H9 (cell line): ENCODE measurements around the gene ATF4. TPM values are rescaled to one million over a fixed set of nuclear protein-coding genes. Genes with fewer than 3 reads are reported as not detected.
A peak's percentile ranks its signal among the peaks of the same experiment; 100 is the strongest.

Experiments
- DNase-seq: peaks from one replicate; pipeline ENCODE4 v3.0.0-alpha.2; 2017
- H2AFZ ChIP-seq: one replicate; pipeline ENCODE4 v1.6.1; 2013; ENCODE audit warnings: mild to moderate bottlenecking, low read length, control low read depth, moderate library complexity
- H2AK5ac ChIP-seq: 2 replicates; pipeline ENCODE4 v1.6.1; 2013; ENCODE audit warnings: low read length, control low read depth, mixed read lengths; ENCODE audit not compliant: insufficient read length
- H2BK120ac ChIP-seq: one replicate; pipeline ENCODE4 v1.6.1; 2013; ENCODE audit warnings: low read depth, mild to moderate bottlenecking, low read length, control low read depth, inconsistent platforms; ENCODE audit not compliant: poor library complexity, severe bottlenecking
- H2BK12ac ChIP-seq: 2 replicates; pipeline ENCODE4 v1.6.1; 2013; ENCODE audit warnings: low read length, control low read depth, mixed read lengths, low read depth; ENCODE audit not compliant: insufficient read length
- H2BK15ac ChIP-seq: 2 replicates; pipeline ENCODE4 v1.6.1; 2013; ENCODE audit warnings: low read depth, low read length, control low read depth
- H2BK20ac ChIP-seq: one replicate; pipeline ENCODE4 v1.6.1; 2013; ENCODE audit warnings: low read depth, mild to moderate bottlenecking, low read length, control low read depth, inconsistent platforms; ENCODE audit not compliant: poor library complexity, severe bottlenecking
- H2BK5ac ChIP-seq: 2 replicates; pipeline ENCODE4 v1.6.1; 2013; ENCODE audit warnings: low read length, control low read depth, mixed read lengths; ENCODE audit not compliant: insufficient read length
- H3K14ac ChIP-seq: 2 replicates; pipeline ENCODE4 v1.6.1; 2013; ENCODE audit warnings: low read length, control low read depth; ENCODE audit not compliant: insufficient read depth
- H3K18ac ChIP-seq: 2 replicates; pipeline ENCODE4 v1.6.1; 2013; ENCODE audit warnings: low read depth, mild to moderate bottlenecking, mixed read lengths, low read length, control low read depth; ENCODE audit not compliant: insufficient read length
- H3K23ac ChIP-seq: 2 replicates; pipeline ENCODE4 v1.6.1; 2013; ENCODE audit warnings: low read length, control low read depth, mixed read lengths, low read depth; ENCODE audit not compliant: insufficient read length
- H3K23me2 ChIP-seq: 2 replicates; pipeline ENCODE4 v1.6.1; 2013; ENCODE audit warnings: low read depth, mild to moderate bottlenecking, mixed read lengths, low read length, control low read depth; ENCODE audit not compliant: insufficient read length, poor library complexity, severe bottlenecking
- H3K27ac ChIP-seq: 2 replicates; pipeline ENCODE4 v1.5.1; 2013; ENCODE audit warnings: low read length, control low read depth, mixed read lengths, low read depth; ENCODE audit not compliant: insufficient read length
- H3K27me3 ChIP-seq: 2 replicates; pipeline ENCODE4 v1.6.1; 2013; ENCODE audit warnings: low read length, control low read depth, inconsistent platforms; ENCODE audit not compliant: insufficient read depth
- H3K4ac ChIP-seq: 2 replicates; pipeline ENCODE4 v1.6.1; 2013; ENCODE audit warnings: low read depth, mild to moderate bottlenecking, control low read depth, inconsistent platforms, low read length, moderate library complexity
- H3K4me1 ChIP-seq: 2 replicates; pipeline ENCODE4 v1.6.1; 2013; ENCODE audit warnings: low read length, control low read depth, inconsistent platforms; ENCODE audit not compliant: insufficient read depth
- H3K4me2 ChIP-seq: 2 replicates; pipeline ENCODE4 v1.6.1; 2013; ENCODE audit warnings: low read length, control low read depth, mixed read lengths; ENCODE audit not compliant: insufficient read length, insufficient read depth
- H3K56ac ChIP-seq: 2 replicates; pipeline ENCODE4 v1.6.1; 2013; ENCODE audit warnings: low read depth, mild to moderate bottlenecking, mixed read lengths, low read length, control low read depth; ENCODE audit not compliant: insufficient read length
- H3K79me1 ChIP-seq: 2 replicates; pipeline ENCODE4 v1.6.1; 2013; ENCODE audit warnings: low read depth, mild to moderate bottlenecking, moderate library complexity, low read length, control low read depth, inconsistent platforms; ENCODE audit not compliant: insufficient read depth, poor library complexity, severe bottlenecking
- H3K79me2 ChIP-seq: 2 replicates; pipeline ENCODE4 v1.6.1; 2013; ENCODE audit warnings: low read length, control low read depth, inconsistent platforms; ENCODE audit not compliant: insufficient read depth
- H3K9ac ChIP-seq: 2 replicates; pipeline ENCODE4 v1.6.1; 2013; ENCODE audit warnings: low read length, control low read depth, mixed read lengths; ENCODE audit not compliant: insufficient read length; ENCODE audit errors: extremely low read depth
- H3K9me3 ChIP-seq: one replicate; pipeline ENCODE4 v1.6.1; 2013; ENCODE audit warnings: low read depth, low read length, inconsistent platforms; ENCODE audit not compliant: control insufficient read depth
- H3T11ph ChIP-seq: one replicate; pipeline ENCODE4 v1.6.1; 2013; ENCODE audit warnings: mild to moderate bottlenecking, low read length, control low read depth, inconsistent platforms
- H4K20me1 ChIP-seq: one replicate; pipeline ENCODE4 v1.6.1; 2013; ENCODE audit not compliant: control insufficient read depth, insufficient read length, insufficient read depth
- H4K5ac ChIP-seq: 2 replicates; pipeline ENCODE4 v1.6.1; 2013; ENCODE audit warnings: low read depth, mild to moderate bottlenecking, mixed read lengths, low read length, control low read depth; ENCODE audit not compliant: insufficient read length
- H4K8ac ChIP-seq: replicated peaks from 2 replicates; pipeline ENCODE4 v1.6.1; 2013; ENCODE audit warnings: low read length, control low read depth, mixed read lengths, low read depth; ENCODE audit not compliant: insufficient read length
- H4K91ac ChIP-seq: 2 replicates; pipeline ENCODE4 v1.6.1; 2013; ENCODE audit warnings: low read depth, mild to moderate bottlenecking, moderate library complexity, mixed read lengths, low read length, control low read depth; ENCODE audit not compliant: insufficient read length
- H3K27ac Mint-ChIP-seq, 3 experiments: 2 replicates in 2 of 3; 3 replicates in 1 of 3; pipeline ENCODE4 v1.8.0; 2020 to 2021; ENCODE audit warnings: mixed read lengths in 3 of 3, mild to moderate bottlenecking in 1 of 3, moderate library complexity in 1 of 3
- H3K27me3 Mint-ChIP-seq: 2 replicates; pipeline ENCODE4 v1.8.0; 2021; ENCODE audit warnings: low read depth, mild to moderate bottlenecking, moderate library complexity, mixed read lengths
- H3K36me3 Mint-ChIP-seq, 3 experiments: 2 replicates in 2 of 3; 3 replicates in 1 of 3; pipeline ENCODE4 v1.8.0; 2020 to 2021; ENCODE audit warnings: low read depth in 3 of 3, mixed read lengths in 3 of 3; ENCODE audit not compliant: insufficient read depth in 1 of 3
- H3K4me1 Mint-ChIP-seq, 2 experiments: 2 replicates each; pipeline ENCODE4 v1.8.0; 2020; ENCODE audit warnings: mixed read lengths in 2 of 2
- H3K4me3 Mint-ChIP-seq, 2 experiments: 2 replicates in 1 of 2; 3 replicates in 1 of 2; pipeline ENCODE4 v1.8.0; 2020 to 2021; ENCODE audit warnings: mild to moderate bottlenecking in 2 of 2, mixed read lengths in 2 of 2, moderate library complexity in 1 of 2
- H3K9me3 Mint-ChIP-seq, 2 experiments: 2 replicates in 1 of 2; 3 replicates in 1 of 2; pipeline ENCODE4 v1.8.0; 2020; ENCODE audit warnings: mild to moderate bottlenecking in 2 of 2, mixed read lengths in 2 of 2, moderate library complexity in 1 of 2
- WGBS: extraction: QIAGEN DNeasy Blood & Tissue Kit; methylation state at CpG from one replicate; pipeline ENCODE4 v1.1.7; 2013; ENCODE audit warnings: missing lambda C conversion rate, low lambda C conversion rate, mixed read lengths; ENCODE audit not compliant: insufficient read length; ENCODE audit errors: extremely low coverage; 5-methylcytosine and 5-hydroxymethylcytosine counted together
- total RNA-seq: library from RNA; stranded (reverse); gene quantifications from 2 replicates; pipeline ENCODE4 v1.2.1, GENCODE V29; 2021
- TF ChIP-seq, protein P1 (sequence below): fragments of 200-600 bp; sonication (generic); conservative IDR thresholded peaks from 3 replicates; pipeline ENCODE4 v1.8.0; 2021; ENCODE audit warnings: antibody characterized with exemption, mild to moderate bottlenecking

The ATF4 gene
- total RNA-seq, 1 experiment from 2014 or later = 455 TPM

DNA sequence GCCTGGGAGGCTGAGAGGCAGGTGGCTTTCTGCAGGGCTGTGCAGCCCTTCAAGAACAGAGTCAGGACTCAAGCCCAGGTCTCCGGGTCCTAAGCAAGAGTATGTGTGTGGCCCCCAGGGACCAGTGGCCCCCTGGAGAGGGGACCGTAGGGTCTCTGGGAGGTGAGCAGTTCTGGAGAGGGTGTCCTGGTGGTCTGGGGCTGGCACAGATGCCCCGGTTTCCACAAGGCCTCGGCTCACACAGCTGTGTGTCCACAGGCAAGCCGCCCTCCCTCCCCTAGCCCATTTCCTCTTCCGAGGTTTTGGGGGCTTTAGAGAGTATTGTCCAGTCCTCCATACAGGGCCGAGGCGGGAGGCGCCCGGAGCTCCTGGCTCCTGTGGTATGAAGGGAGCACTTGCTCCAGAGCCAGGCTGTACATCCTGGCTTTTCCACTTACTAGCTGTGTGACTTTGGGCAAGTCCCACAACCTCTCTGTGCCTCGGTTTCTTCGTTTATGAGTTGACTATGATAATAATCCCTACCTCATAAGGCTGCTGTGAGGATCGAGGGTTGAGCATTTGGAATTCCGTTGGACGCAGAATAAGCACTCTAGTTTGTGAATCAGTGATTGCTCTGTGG lies 15.6 kb downstream of the ATF4 start:
- no CpG with 5 or more reads among the region's 15 CpGs for WGBS
- Histone ChIP-seq H3K56ac (no peak overlapping the region), H2BK12ac (no peak overlapping the region), H3K4ac (no peak overlapping the region), H2BK5ac (no peak overlapping the region), H3K4me2 (peak overlapping the region; percentile 2), H3K79me2 (peaks cover 2% of the 10 kb centered on the region; the same call in 1 of the 2 replicates), H2BK20ac (no peak overlapping the region), H3T11ph (no peak overlapping the region), H2BK120ac (no peak overlapping the region), H2AFZ (no peak overlapping the region), H4K8ac (no peak overlapping the region), H3K23me2 (peaks cover 5% of the 10 kb centered on the region), H3K27me3 (no peaks in the 10 kb centered on the region), H4K91ac (no peak overlapping the region), H3K14ac (no peak overlapping the region), H3K4me1 (peaks cover 2% of the 10 kb centered on the region; the same call in 1 of the 2 replicates), H3K9me3 (no peaks in the 10 kb centered on the region), H2AK5ac (no peak overlapping the region), H4K20me1 (no peaks in the 10 kb centered on the region), H2BK15ac (no peak overlapping the region), H3K23ac (no peak overlapping the region), H3K27ac (no peak overlapping the region), H3K79me1 (no peaks in the 10 kb centered on the region), H3K18ac (no peak overlapping the region), H4K5ac (no peak overlapping the region), H3K9ac (no peak overlapping the region)
- peaks cover 0 to 11% (median 7%) of the 10 kb centered on the region in 3 experiments; a peak in 4 of 7 replicates for H3K36me3 Mint-ChIP-seq
- no peak for DNase-seq
- H3K27ac Mint-ChIP-seq = no peak overlapping the region
- TF ChIP-seq, protein P1, sequence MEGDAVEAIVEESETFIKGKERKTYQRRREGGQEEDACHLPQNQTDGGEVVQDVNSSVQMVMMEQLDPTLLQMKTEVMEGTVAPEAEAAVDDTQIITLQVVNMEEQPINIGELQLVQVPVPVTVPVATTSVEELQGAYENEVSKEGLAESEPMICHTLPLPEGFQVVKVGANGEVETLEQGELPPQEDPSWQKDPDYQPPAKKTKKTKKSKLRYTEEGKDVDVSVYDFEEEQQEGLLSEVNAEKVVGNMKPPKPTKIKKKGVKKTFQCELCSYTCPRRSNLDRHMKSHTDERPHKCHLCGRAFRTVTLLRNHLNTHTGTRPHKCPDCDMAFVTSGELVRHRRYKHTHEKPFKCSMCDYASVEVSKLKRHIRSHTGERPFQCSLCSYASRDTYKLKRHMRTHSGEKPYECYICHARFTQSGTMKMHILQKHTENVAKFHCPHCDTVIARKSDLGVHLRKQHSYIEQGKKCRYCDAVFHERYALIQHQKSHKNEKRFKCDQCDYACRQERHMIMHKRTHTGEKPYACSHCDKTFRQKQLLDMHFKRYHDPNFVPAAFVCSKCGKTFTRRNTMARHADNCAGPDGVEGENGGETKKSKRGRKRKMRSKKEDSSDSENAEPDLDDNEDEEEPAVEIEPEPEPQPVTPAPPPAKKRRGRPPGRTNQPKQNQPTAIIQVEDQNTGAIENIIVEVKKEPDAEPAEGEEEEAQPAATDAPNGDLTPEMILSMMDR = no peak
- no peaks in the 10 kb centered on the region; a peak in 1 of 5 replicates for H3K9me3 Mint-ChIP-seq
- peaks cover 37 to 44% of the 10 kb centered on the region in 2 experiments for H3K4me1 Mint-ChIP-seq
- H3K27me3 Mint-ChIP-seq = peaks cover 7% of the 10 kb centered on the region
- H3K4me3 Mint-ChIP-seq = no peak overlapping the region
